Ovary (tissue), 3 donors: ENCODE data around the gene CNGA4.

Source experiments
- CTCF ChIP-seq, 3 donors: fragments of 450-650 bp in 2 of 3; fragments of 200-600 bp in 1 of 3; IDR thresholded peaks; one replicate each; pipeline versions ENCODE4 v1.5.1 to v1.8.0; 2016 to 2022; ENCODE audit warnings: antibody characterized with exemption in 3 of 3, mild to moderate bottlenecking in 1 of 3
- EP300 ChIP-seq: sonication (generic); formaldehyde crosslinking; IDR thresholded peaks from one replicate; pipeline ENCODE4 v1.6.1; 2017; ENCODE audit warnings: antibody characterized with exemption
- POLR2A ChIP-seq: fragments of 450-650 bp; IDR thresholded peaks from one replicate; pipeline ENCODE4 v1.6.1; 2017; ENCODE audit warnings: antibody characterized with exemption, mild to moderate bottlenecking, moderate library complexity
- donor health status: DM: no; HTN: no; CAD: no.

GRCh38 chr11:6263662-6264061 lies 24.8 kb downstream of the CNGA4 start:
- no peak for TF ChIP-seq CTCF (IDR thresholded peaks at IDR 0.05)
- TF ChIP-seq EP300, result no peak
- TF ChIP-seq POLR2A, result no peak
